HepG2 (cell line): ENCODE data around the gene HSPA1B. TPM values are rescaled to one million over a fixed set of nuclear protein-coding genes. Genes with fewer than 3 reads are reported as not detected.
A peak's percentile ranks its signal among the peaks of the same experiment; 100 is the strongest.

Experiments
- AGO2 ChIP-seq: fragments of 200-400 bp; formaldehyde crosslinking; optimal IDR thresholded peaks from 2 replicates; pipeline ENCODE3; 2017; ENCODE audit warnings: mild to moderate bottlenecking, low read depth, low read length, moderate library complexity
- BRCA1 ChIP-seq: sonication (generic); formaldehyde crosslinking; IDR thresholded peaks from 2 replicates; pipeline ENCODE4 v1.4.0; 2020; ENCODE audit warnings: missing genetic modification reagents
- DZIP1 ChIP-seq: sonication (generic); formaldehyde crosslinking; IDR thresholded peaks from 2 replicates; pipeline ENCODE4 v1.5.0; 2020; ENCODE audit warnings: mild to moderate bottlenecking, missing genetic modification reagents
- E2F1 ChIP-seq: sonication (generic); formaldehyde crosslinking; IDR thresholded peaks from 2 replicates; pipeline ENCODE4 v1.5.0; 2020; ENCODE audit warnings: missing genetic modification reagents
- ELF1 ChIP-seq: sonication (generic); formaldehyde crosslinking; IDR thresholded peaks from 2 replicates; pipeline ENCODE4 v1.4.0; 2020; ENCODE audit warnings: missing genetic modification reagents
- FOXP4 ChIP-seq: sonication (generic); formaldehyde crosslinking; IDR thresholded peaks from 2 replicates; pipeline ENCODE4 v1.4.0; 2020; ENCODE audit warnings: missing genetic modification reagents
- HHEX ChIP-seq: IDR thresholded peaks from 2 replicates; pipeline ENCODE4 v1.6.1; 2016; ENCODE audit warnings: control low read depth
- ISL2 ChIP-seq: sonication (generic); formaldehyde crosslinking; IDR thresholded peaks from 2 replicates; pipeline ENCODE4 v1.5.0; 2020; ENCODE audit warnings: missing genetic modification reagents
- MEIS2 ChIP-seq: sonication (generic); formaldehyde crosslinking; IDR thresholded peaks from 2 replicates; pipeline ENCODE4 v1.9.0; 2021; ENCODE audit warnings: mild to moderate bottlenecking, missing genetic modification reagents
- NAIF1 ChIP-seq: sonication (generic); formaldehyde crosslinking; IDR thresholded peaks from 2 replicates; pipeline ENCODE4 v1.5.0; 2020; ENCODE audit warnings: mild to moderate bottlenecking, missing genetic modification reagents, borderline replicate concordance
- NFRKB ChIP-seq: fragments of 450-650 bp; IDR thresholded peaks from 2 replicates; pipeline ENCODE4 v1.6.1; 2017
- PPARG ChIP-seq: conservative IDR thresholded peaks from 2 replicates; pipeline ENCODE4 v1.6.1; 2016; ENCODE audit warnings: missing biosample characterization, missing genetic modification reagents
- PRDM4 ChIP-seq: sonication (generic); formaldehyde crosslinking; IDR thresholded peaks from 2 replicates; pipeline ENCODE4 v1.9.0; 2021; ENCODE audit warnings: missing genetic modification reagents, borderline replicate concordance
- ZBTB4 ChIP-seq: sonication (generic); formaldehyde crosslinking; IDR thresholded peaks from 2 replicates; pipeline ENCODE4 v1.4.0; 2020; ENCODE audit warnings: missing genetic modification reagents, mild to moderate bottlenecking, borderline replicate concordance
- ZBTB7A ChIP-seq: sonication (generic); formaldehyde crosslinking; IDR thresholded peaks from 2 replicates; pipeline ENCODE4 v1.8.0; 2022; ENCODE audit warnings: mild to moderate bottlenecking, missing genetic modification reagents
- ZNF235 ChIP-seq: sonication (generic); formaldehyde crosslinking; IDR thresholded peaks from 2 replicates; pipeline ENCODE4 v1.8.1; 2023; ENCODE audit warnings: mild to moderate bottlenecking, missing genetic modification reagents, borderline replicate concordance
- ZNF850 ChIP-seq: sonication (generic); formaldehyde crosslinking; conservative IDR thresholded peaks from 2 replicates; pipeline ENCODE4 v1.9.0; 2021; ENCODE audit warnings: mild to moderate bottlenecking, missing genetic modification reagents
- polyA plus RNA-seq, 8 experiments: library from polyadenylated mRNA; depleted of rRNA in 3 of 8; stranded (reverse) in 7 of 8; unstranded in 1 of 8; fragments of >200 nt; fragmentation: Illumina TruSeq in 4 of 8; extraction: Trizol in 4 of 8; gene quantifications; 2 replicates each; pipeline versions ENCODE4 v1.2.1 to v1.2.3, GENCODE V29; 2011 to 2016; ENCODE audit warnings: low read depth in 4 of 8, missing spikeins in 1 of 8, mixed read lengths in 1 of 8; ENCODE audit not compliant: insufficient read depth in 1 of 8
- total RNA-seq, 5 experiments: library from RNA; depleted of rRNA; stranded (reverse); fragments of >200 nt; fragmentation: Illumina TruSeq; extraction: Trizol; gene quantifications; 2 replicates each; pipeline ENCODE4 v1.2.3, GENCODE V29; 2016; ENCODE audit warnings: low read depth in 1 of 5

HSPA1B gene
- total and polyA plus RNA-seq, 2 of the 13 experiments (the other 11 are each of a cell fraction or from before 2014, with no cell fraction given) = 26.0 to 186 TPM

- no peak for TF ChIP-seq FOXP4 (CRISPR knock-in tag)
- no peak for TF ChIP-seq PRDM4 (CRISPR knock-in tag)
- TF ChIP-seq NFRKB = no peak
- no peak for TF ChIP-seq ZNF850 (CRISPR knock-in tag)
- no peak for TF ChIP-seq MEIS2
- no peak for TF ChIP-seq ELF1 (CRISPR knock-in tag)
- no peak for TF ChIP-seq ZBTB4
- TF ChIP-seq HHEX (CRISPR knock-in tag) = no peak
- no peak for TF ChIP-seq AGO2
- TF ChIP-seq E2F1 (CRISPR knock-in tag) = 0 out of 2 replicates have a peak, but pooled peaks have one; percentile 12
- no peak for TF ChIP-seq ZBTB7A (CRISPR knock-in tag)
- no peak for TF ChIP-seq PPARG (CRISPR knock-in tag)
- no peak for TF ChIP-seq DZIP1 (CRISPR knock-in tag)
- peak; percentile 5 for TF ChIP-seq ISL2
- no peak for TF ChIP-seq BRCA1 (CRISPR knock-in tag)
- TF ChIP-seq NAIF1 = no peak
- no peak for TF ChIP-seq ZNF235 (CRISPR knock-in tag)
Measured at GRCh38 chr6:31836474-31837368, 9.2 kb downstream of the HSPA1B start (continued).
